Fibroblast of lung (primary cell): Measurements from ENCODE around the gene DHODH. TPM values are rescaled to one million over a fixed set of nuclear protein-coding genes. Genes with fewer than 3 reads are reported as not detected.

Source experiments
- DNase-seq, 2 donors: peaks; one replicate each; pipeline versions ENCODE4 v3.0.0 to v3.0.0-alpha.2; 2010; ENCODE audit warnings: low read depth in 2 of 2
- H2AFZ ChIP-seq: 2 replicates; pipeline ENCODE4 v1.5.1; 2012; ENCODE audit warnings: low read length, control low read depth, inconsistent platforms
- H3K27ac ChIP-seq: 2 replicates; pipeline ENCODE4 v1.5.1; 2011; ENCODE audit warnings: low read length, control low read depth; ENCODE audit not compliant: insufficient read depth
- H3K27me3 ChIP-seq: 2 replicates; pipeline ENCODE4 v1.5.1; 2011; ENCODE audit warnings: mild to moderate bottlenecking, low read length; ENCODE audit not compliant: control insufficient read depth, insufficient read depth
- H3K36me3 ChIP-seq: 2 replicates; pipeline ENCODE4 v1.5.1; 2011; ENCODE audit warnings: low read length; ENCODE audit not compliant: control insufficient read depth, insufficient read depth
- H3K4me1 ChIP-seq: 2 replicates; pipeline ENCODE4 v1.5.1; 2011; ENCODE audit warnings: low read length; ENCODE audit not compliant: control insufficient read depth, insufficient read depth; ENCODE audit errors: extremely low read depth
- H3K4me2 ChIP-seq: 2 replicates; pipeline ENCODE4 v1.5.1; 2011; ENCODE audit warnings: low read length, control low read depth; ENCODE audit not compliant: insufficient read depth; ENCODE audit errors: extremely low read depth
- H3K4me3 ChIP-seq, 4 experiments: fragments of 200-600 bp in 1 of 4; sonication (generic) in 1 of 4; replicated peaks in 1 of 4; 2 replicates each; pipeline ENCODE4 v1.5.1; 2011 to 2016; ENCODE audit warnings: low read length in 4 of 4, low read depth in 3 of 4, mild to moderate bottlenecking in 3 of 4, control low read depth in 2 of 4, inconsistent platforms in 1 of 4, mixed read lengths in 1 of 4; ENCODE audit not compliant: insufficient read depth in 1 of 4; ENCODE audit errors: control extremely low read depth in 1 of 4
- H3K79me2 ChIP-seq: 2 replicates; pipeline ENCODE4 v1.5.1; 2012; ENCODE audit warnings: mild to moderate bottlenecking, low read length, inconsistent platforms; ENCODE audit not compliant: control insufficient read depth, insufficient read depth
- H3K9ac ChIP-seq: 2 replicates; pipeline ENCODE4 v1.5.1; 2011; ENCODE audit warnings: mild to moderate bottlenecking, low read length, control low read depth; ENCODE audit not compliant: insufficient read depth
- H3K9me3 ChIP-seq: 2 replicates; pipeline ENCODE4 v1.5.1; 2012; ENCODE audit warnings: low read depth, low read length; ENCODE audit not compliant: control insufficient read depth, insufficient read depth
- H4K20me1 ChIP-seq: 2 replicates; pipeline ENCODE4 v1.5.1; 2011; ENCODE audit warnings: low read length; ENCODE audit not compliant: control insufficient read depth, insufficient read depth; ENCODE audit errors: extremely low read depth
- EZH2 ChIP-seq: IDR thresholded peaks from 2 replicates; pipeline ENCODE4 v1.5.1; 2012; ENCODE audit warnings: low read length, control low read depth, mild to moderate bottlenecking; ENCODE audit errors: missing control alignments
- polyA plus RNA-seq, 2 donors: library from polyadenylated mRNA; depleted of rRNA in 1 of 2; stranded (reverse) in 1 of 2; unstranded in 1 of 2; fragments of >200 nt; gene quantifications; 2 replicates each; pipeline ENCODE4 v1.2.1, GENCODE V29; 2011 to 2012; ENCODE audit warnings: missing spikeins in 1 of 2
- total RNA-seq: library from RNA; depleted of rRNA; stranded (reverse); fragments of >200 nt; gene quantifications from 2 replicates; pipeline ENCODE4 v1.2.1, GENCODE V29; 2014
- TF ChIP-seq, protein P1 (sequence below), 2 donors: IDR thresholded peaks in 1 of 2; conservative IDR thresholded peaks in 1 of 2; 1 replicate in 1 of 2; 2 replicates in 1 of 2; pipeline ENCODE4 v1.5.1; 2011 to 2012; ENCODE audit warnings: low read length in 2 of 2, control low read depth in 1 of 2, inconsistent platforms in 1 of 2, low read depth in 1 of 2, mild to moderate bottlenecking in 1 of 2

The DHODH gene
- total and polyA plus RNA-seq, 2 donors (not counting 1 experiment from before 2014, with no cell fraction given), result 3.0 TPM

- Histone ChIP-seq H3K4me3 (no peak overlapping the region), H3K27ac (no peak overlapping the region), H3K27me3 (no peaks in the 10 kb centered on the region), H3K4me1 (no peaks in the 10 kb centered on the region), H2AFZ (no peak overlapping the region), H3K79me2 (no peaks in the 10 kb centered on the region), H3K9me3 (no peaks in the 10 kb centered on the region), H3K4me2 (no peak overlapping the region), H3K9ac (no peak overlapping the region), H4K20me1 (no peaks in the 10 kb centered on the region), H3K36me3 (no peaks in the 10 kb centered on the region)
- no peak for DNase-seq
- TF ChIP-seq, protein P1, sequence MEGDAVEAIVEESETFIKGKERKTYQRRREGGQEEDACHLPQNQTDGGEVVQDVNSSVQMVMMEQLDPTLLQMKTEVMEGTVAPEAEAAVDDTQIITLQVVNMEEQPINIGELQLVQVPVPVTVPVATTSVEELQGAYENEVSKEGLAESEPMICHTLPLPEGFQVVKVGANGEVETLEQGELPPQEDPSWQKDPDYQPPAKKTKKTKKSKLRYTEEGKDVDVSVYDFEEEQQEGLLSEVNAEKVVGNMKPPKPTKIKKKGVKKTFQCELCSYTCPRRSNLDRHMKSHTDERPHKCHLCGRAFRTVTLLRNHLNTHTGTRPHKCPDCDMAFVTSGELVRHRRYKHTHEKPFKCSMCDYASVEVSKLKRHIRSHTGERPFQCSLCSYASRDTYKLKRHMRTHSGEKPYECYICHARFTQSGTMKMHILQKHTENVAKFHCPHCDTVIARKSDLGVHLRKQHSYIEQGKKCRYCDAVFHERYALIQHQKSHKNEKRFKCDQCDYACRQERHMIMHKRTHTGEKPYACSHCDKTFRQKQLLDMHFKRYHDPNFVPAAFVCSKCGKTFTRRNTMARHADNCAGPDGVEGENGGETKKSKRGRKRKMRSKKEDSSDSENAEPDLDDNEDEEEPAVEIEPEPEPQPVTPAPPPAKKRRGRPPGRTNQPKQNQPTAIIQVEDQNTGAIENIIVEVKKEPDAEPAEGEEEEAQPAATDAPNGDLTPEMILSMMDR (conservative IDR thresholded peaks at IDR 0.05 in 1 of 2, IDR thresholded peaks at IDR 0.05 in 1 of 2; ENCODE audit: low read depth in 1 of 2, low read length in 2 of 2), result no peak
- no peak for TF ChIP-seq EZH2
Measured at GRCh38 chr16:72009779-72010178, 1.2 kb downstream of the DHODH start.

DNA sequence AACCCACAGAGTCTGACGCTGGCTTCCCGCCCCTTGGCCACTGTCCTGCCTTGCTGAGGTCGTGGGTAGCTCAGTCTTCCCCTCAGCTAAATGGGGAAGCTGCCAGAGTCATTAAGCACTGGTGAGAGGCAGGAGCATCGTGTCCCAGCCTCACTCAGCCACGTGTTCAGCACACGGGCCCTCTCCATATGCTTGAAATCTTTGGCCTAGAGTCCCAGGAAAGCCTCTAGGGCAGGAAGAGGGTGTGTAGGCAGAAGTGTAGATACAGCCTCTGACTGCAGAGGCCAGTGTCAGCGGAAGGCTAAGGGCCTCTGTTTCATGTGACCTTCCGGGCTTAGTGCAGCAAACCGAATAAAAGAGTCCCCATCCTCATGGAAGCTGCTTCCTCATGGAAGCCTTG is 4.1 kb downstream of the DHODH start:
- Histone ChIP-seq H3K79me2 (no peaks in the 10 kb centered on the region), H3K4me1 (no peaks in the 10 kb centered on the region), H4K20me1 (no peaks in the 10 kb centered on the region), H3K9ac (no peak overlapping the region), H3K4me2 (no peak overlapping the region), H3K4me3 (no peak overlapping the region), H3K9me3 (no peaks in the 10 kb centered on the region), H3K36me3 (no peaks in the 10 kb centered on the region), H3K27me3 (no peaks in the 10 kb centered on the region), H2AFZ (no peak overlapping the region), H3K27ac (no peak overlapping the region)
- TF ChIP-seq, protein P1 (conservative IDR thresholded peaks at IDR 0.05 in 1 of 2, IDR thresholded peaks at IDR 0.05 in 1 of 2; ENCODE audit: low read depth in 1 of 2, low read length in 2 of 2), result no peak
- TF ChIP-seq EZH2, result no peak
- no peak for DNase-seq

DNA sequence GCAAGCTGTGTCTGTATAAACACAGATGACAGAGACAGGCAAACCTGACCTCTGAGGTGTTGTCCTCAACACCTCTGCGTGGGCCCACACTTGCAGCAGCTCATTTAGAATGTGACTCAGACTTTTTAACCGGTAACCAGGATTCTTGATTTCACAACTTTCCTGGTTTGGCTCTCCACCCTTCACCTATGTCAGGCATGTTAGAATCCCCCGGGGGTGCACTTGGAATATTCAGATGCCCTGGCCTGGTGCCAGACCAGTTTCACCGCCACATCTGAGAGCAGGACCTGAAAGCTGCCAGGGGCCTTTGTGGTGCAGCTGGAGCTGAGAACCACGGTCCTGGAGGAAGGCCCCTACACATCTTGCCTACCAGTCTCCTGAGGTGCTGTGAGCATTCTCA is 4.8 kb downstream of the DHODH start:
- Histone ChIP-seq H3K36me3 (peaks cover 1% of the 10 kb centered on the region), H3K27ac (no peak overlapping the region), H2AFZ (no peak overlapping the region)

More for the DNA sequence above, 4.8 kb downstream of the DHODH start:
- no peaks in the 10 kb centered on the region for H3K4me1 ChIP-seq
- H3K27me3 ChIP-seq, result no peaks in the 10 kb centered on the region
- no peak overlapping the region for H3K4me3 ChIP-seq
- no peak overlapping the region for H3K4me2 ChIP-seq
- no peaks in the 10 kb centered on the region for H3K79me2 ChIP-seq
- no peaks in the 10 kb centered on the region for H3K9me3 ChIP-seq
- no peaks in the 10 kb centered on the region for H4K20me1 ChIP-seq
- no peak overlapping the region for H3K9ac ChIP-seq
- DNase-seq, result peak in 1 of 2 donors; percentile 52
- no peak for TF ChIP-seq EZH2
- TF ChIP-seq, protein P1 (conservative IDR thresholded peaks at IDR 0.05 in 1 of 2, IDR thresholded peaks at IDR 0.05 in 1 of 2; ENCODE audit: low read depth in 1 of 2, low read length in 2 of 2), result no peak
